CD4-positive, alpha-beta T cell treated with Interleukin-6 at 100 ng/mL for 8 hours (primary cell): Measurements from ENCODE around the gene OAT.
"Not testable (repeated sequence)": the region's sequence is repeated elsewhere in the genome, so short reads cannot be mapped to it uniquely, and the experiment has no call there.

Experiments used
- DNase-seq: peaks from one replicate; pipeline ENCODE4 v3.0.0-alpha.2; 2020; ENCODE audit warnings: mixed read lengths, low spot score

The OAT gene

GRCh38 chr10:124378881-124379471 is 39.7 kb downstream of the OAT start:
- DNase-seq, result no peak

DNA sequence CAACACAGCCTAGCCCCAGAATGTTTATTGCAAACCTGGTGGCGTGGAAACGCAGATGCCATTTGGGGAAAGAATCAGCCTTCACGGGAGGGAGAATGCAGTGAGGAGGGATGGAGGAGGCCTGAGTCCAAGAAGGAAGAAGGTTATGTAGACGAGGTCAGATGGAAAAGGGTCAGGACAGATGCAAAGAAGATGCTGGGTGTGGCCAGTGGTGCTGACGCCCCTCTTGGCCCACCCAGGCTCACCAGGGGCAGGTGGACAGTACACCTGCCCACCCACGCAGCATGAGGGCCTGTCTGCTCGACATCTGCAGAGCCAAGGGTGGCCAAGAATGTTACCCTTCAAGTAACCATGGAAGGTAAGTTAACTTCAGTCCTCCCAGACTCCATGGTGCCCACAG is 40.5 kb downstream of the OAT start:
- no peak for DNase-seq

GRCh38 chr10:124377101-124377500 is 41.6 kb downstream of the OAT start:
- no peak for DNase-seq

GRCh38 chr10:124376411-124376810 is 42.3 kb downstream of the OAT start:
- DNase-seq, result no peak

- no peak for DNase-seq
These were observed 43.0 kb downstream of the OAT start for GRCh38 chr10:124375691-124376090.

- no peak for DNase-seq
These were observed 43.4 kb downstream of the OAT start for GRCh38 chr10:124375353-124375614.

DNA sequence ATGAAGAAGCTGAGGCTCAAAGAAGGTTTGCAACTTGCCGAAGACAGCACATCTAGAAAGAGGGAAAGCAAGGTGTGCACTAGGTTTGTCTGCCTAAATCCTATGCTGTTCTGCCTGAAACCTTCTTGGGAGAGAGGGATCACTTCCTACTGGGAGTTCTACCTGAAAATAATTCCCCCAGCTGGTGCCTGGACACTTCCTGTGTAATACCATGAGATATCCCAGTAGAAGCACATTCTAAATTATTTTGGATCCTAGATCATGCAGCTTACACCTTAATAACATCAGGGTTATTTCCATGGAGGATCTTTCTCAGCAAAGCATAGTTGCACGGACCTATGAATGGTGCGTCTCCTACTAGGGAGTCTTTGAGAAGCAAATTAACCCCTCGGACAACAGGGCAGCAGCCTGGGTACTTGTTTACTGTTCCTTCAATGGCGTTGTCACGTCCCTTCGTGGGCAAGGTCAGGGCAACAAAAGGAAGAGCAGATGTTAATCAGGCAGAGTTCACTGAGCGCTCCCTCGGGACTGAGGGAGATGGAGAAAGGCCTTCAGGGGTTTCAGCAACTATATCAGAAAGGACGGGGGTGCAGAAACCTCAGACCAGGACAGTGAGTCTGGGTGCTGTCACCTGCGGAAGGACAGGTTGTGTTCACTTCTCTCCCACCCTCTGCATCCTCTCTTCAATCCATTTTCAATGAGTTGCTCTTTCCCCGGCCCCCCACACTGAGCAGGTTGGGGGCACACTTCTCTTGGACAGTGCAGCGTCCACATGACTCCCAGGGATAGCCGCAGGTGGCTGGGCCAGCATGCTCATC is 44.0 kb downstream of the OAT start:
- no peak for DNase-seq

DNA sequence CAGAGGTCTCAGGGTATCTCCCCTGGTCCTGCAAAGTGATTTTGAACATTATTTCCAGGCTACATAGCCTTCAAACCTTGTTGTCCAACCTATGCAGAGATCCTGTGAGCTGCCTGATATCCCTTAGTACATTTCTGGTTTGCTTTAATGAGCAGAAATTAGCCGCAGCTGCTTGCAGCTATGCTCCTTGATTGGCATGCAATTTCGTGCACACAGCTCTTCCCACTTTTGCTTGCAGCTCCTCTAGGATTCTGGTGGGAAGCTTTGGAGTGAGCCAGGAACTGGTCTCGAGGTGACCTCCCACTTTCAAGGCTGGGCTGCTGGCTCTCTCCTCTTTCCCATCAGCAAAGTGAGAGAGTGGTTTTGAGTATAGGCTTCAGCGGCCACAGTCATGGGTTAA is 45.8 kb downstream of the OAT start:
- DNase-seq, result no peak

DNA sequence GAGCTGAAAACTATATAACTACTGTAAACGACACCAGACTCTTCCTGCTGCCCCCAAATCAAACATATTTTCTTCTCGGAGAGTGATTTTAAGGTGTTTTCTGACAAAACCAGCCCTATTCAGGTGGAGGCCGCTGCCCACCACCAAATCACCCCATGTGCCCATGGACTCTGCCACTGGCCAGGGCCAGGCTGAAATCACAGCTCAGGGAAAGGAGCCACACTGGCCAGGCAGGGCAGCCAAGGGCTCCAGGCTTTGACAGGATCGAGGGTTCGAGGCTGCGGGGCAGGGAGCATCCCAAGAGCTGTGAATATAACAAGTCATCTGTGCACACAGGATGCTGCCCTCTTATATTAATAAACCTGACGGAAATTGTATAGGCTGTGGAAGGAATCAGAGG is 48.3 kb downstream of the OAT start:
- no peak for DNase-seq

DNA sequence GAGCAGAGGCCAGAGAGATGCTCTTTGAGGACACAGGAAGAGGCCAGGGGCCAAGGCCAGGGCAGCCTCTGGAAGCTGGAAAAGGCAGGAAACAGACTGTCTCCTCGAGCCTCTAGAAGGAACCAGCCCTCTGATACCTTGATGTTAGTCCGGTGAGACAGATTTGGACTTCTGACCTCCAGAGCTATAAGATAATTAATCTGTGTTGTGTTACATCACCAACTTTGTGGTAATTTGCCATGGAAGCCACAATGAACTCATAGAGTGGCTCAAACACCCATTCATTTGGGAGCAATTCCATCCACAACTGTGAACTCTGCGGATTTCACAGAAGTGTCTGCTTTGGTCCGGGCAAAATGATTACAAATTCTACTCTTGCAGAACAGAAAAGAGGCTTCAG is 48.7 kb downstream of the OAT start:
- DNase-seq, result no peak

DNA sequence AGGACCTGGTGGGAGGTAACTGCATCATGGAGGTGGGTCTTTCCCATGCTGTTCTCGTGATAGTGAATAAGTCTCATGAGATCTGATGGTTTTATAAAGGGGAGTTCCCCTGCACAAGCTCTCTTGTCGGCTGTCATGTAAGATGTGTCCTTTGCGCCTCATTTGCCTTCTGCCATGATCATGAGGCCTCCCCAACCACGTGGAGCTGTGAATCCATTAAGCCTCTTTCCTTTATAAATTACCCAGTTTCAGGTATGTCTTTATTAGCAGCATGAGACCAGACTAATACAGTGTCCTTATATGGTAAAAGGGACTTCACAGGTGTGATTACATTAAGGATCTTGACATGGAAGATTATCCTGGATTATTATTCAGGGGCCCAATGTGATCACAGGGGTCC is 49.2 kb downstream of the OAT start:
- not testable (repeated sequence) for DNase-seq

DNA sequence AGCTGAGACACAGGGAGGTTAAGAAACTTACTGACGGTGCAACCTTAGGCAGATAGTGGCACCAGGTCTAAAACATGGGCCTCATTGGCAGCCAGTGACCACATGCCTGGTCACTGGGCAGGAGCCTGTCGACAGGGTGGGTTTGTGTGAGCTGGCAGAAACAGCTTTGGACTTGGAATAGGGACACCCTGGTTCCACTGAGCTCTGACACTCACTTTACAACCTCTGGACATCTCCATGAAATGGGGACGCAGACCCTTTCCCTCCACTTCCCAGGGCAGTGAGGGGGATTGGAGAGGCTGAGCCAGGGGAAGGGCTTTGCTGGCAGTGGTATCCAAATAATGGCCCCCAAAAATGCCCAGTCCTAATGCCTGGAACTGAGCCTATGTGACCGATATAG is 49.7 kb downstream of the OAT start:
- DNase-seq, result no peak

DNA sequence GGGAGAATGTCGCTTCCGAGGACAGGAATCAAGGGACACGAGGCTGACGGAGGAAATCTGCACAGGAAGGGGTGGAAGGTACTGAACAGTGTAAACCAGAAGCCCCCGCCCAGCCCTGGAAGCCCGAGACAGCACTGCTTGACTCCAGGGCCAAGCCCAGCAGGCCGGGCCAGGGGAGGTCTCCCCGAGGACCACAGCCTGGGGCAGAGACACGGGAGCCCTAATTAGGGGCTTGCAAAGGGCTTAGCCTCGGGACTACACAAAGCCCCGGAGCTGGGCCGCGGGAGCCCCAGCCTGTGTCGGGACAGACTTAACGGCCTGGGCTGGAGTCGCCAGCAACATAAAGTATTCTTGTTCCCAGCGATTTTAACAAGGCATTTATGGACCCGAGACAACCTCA is 50.8 kb downstream of the OAT start:
- no peak for DNase-seq

DNA sequence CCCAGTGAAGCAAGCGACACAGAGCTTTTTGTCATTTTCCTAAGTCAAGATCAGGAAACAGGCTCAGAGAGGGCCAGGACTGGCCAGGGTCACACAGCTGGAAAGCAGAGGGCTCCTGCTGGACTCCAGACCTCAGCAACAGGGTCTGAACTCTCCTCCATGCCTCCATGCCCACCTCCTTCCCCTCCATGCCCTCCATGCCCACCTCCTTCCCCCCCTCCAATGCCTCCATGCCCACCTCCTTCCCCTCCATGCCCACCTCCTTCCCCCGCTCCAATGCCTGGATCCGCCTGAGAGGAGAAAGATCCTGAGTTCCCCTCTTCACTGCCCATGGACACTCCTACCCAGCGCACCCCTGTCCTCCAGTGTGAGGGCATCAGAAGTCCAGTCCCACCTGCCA is 51.3 kb downstream of the OAT start:
- no peak for DNase-seq

DNA sequence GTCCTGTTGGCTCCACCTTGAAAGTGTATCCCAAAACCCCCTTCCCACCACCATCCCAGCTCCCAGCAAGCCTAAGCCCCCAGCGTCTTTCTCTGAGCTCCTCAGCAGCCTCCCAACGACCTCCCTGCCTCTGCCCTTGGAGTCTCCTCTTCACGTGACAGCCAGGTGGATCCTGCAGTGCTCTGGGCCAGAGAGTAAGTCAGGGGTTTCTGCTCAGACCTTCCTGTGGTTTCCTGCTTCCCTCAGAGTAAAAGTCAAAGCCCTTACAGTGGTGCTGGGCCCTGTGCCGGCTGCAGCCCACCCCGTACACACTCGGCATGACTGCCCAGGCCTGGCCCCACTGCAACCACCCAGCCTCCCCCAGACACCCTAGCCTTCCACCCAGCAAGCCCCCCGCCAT is 51.9 kb downstream of the OAT start:
- DNase-seq, result no peak

DNA sequence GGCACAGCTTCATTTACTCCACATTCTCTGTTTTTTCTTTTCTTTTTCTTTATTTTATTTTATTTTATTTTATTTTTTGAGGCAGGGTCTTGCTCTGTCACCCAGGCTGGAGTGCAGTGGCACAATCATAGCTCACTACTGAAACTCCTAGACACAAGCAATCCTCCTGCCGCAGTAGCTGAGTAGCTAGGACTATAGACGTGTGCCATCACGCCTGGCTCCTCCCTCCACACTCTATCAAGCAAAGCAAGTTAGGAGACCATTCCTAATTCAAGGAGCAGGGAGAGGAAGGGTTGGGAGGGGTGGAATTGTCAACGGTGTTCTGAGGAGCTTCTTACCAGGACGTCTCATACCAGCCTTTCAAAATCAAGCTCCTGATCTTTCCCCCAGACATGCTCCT is 52.4 kb downstream of the OAT start:
- DNase-seq, result no peak

DNA sequence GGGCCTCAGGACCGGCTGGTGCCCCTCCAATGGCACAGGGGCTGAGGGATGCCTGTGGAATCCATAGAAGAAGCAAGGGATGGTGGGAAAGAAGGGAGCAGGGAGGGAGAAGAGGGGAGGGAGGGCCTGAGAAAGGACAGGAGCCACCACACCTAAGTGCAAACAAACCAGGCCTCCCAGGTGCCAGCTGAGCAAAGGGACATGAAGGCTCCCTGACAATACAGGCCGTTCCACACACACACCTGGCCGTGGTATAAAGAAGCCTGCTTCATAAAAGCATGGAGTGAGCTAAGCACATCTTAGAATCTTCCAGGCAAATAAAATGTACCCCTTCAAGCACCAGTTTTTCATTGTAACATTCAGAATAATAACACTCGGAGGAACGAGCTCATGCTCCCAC is 54.0 kb downstream of the OAT start:
- no peak for DNase-seq

GRCh38 chr10:124362568-124362967 is 56.2 kb downstream of the OAT start:
- DNase-seq, result no peak

DNA sequence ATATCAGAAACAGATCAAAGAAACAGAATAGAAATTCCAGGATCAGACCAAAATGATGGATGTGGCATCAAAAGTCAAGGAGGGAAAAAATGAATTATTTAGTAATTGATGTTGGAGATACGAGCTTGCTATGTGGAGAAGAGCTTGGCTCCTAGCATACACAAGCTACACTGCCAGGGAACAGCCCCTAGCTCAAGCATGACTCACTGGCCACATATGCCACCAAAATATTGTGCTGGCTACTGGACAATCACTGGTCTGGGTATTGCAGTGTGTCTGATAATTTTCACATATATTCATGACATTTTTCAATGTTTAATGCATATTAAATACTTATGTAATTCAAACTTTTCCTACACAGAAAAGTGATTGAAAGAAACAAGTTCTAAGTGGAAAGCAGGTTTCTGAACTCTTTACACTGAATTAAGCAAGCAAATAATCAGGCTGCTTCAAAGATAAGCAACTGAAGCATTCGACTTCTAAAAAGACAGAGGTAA is 59.3 kb downstream of the OAT start:
- DNase-seq, result no peak

GRCh38 chr10:124357561-124357885 is 61.2 kb downstream of the OAT start:
- DNase-seq, result no peak

GRCh38 chr10:124356701-124357560 is 61.8 kb downstream of the OAT start:
- no peak for DNase-seq

DNA sequence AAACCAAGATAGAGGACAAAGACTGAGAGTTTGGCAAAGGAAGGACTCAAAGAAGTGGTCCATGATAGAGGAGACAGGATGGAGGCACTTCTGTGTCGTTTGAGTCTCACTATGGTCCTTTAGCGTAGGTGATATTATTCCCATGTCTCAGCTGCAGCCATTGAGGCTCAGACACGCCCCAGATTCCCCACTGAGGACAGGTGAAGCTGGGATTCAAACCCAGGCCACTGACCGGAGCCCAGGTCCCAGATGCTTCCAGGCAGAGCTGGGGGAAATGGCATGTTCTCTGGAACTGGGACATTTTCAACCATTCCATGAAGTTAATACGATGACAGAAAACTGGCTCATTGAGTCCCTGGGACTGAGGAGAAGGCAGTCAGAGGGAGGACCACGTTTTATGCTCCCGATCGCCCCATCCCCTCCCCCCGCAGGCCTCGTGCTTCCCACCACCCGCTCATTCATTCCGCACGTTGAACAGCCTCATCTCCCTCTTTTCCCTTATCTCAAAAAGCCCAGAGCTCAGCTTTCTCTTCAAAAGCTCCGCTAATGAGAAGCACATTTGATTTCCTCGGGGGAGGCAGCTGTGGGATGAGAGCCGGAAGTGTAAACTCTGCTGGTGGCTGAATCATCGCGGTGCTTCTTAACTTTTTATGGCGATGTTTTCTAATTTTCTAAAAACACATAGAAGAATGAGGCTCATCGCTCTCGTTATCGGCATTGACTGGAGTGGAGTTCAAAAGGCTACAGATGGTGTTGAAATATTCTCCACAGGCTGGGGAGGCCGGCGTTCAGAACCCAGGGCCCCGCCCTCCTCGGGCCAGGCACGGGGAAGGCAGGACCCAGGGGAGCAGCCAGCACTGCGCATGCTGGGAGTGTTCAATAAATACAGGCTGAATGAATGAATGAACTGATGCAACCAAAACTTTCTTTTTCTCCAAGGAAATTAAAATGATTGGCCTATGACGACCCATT is 64.0 kb downstream of the OAT start:
- DNase-seq, result peak; percentile 18
